GM18951 (cell line): ENCODE results near the gene LIN52.
"Not testable (repeated sequence)": the region's sequence is repeated elsewhere in the genome, so short reads cannot be mapped to it uniquely, and the experiment has no call there.

Source experiments
- POLR2A ChIP-seq: IDR thresholded peaks from 4 replicates; pipeline ENCODE4 v1.6.1; 2011; ENCODE audit warnings: mild to moderate bottlenecking; ENCODE audit not compliant: insufficient read length, insufficient read depth; ENCODE audit errors: extremely low read depth
- in situ Hi-C: fragments of 300-500 bp; cut with MboI; formaldehyde crosslinking; loops from one replicate; pipeline ENCODE4 v1.12.0; 2022; ENCODE audit warnings: low sequenced_read_pairs, mixed read lengths, inconsistent platforms; ENCODE audit not compliant: unreplicated experiment

Gene LIN52

GRCh38 chr14:74081491-74081890 lies 3.3 kb upstream of the LIN52 start:
- no peak for TF ChIP-seq POLR2A
- in situ Hi-C loops, result no loop called here

GRCh38 chr14:74083161-74083560 lies 1.6 kb upstream of the LIN52 start:
- in situ Hi-C loops, result no loop called here
- no peak for TF ChIP-seq POLR2A

DNA sequence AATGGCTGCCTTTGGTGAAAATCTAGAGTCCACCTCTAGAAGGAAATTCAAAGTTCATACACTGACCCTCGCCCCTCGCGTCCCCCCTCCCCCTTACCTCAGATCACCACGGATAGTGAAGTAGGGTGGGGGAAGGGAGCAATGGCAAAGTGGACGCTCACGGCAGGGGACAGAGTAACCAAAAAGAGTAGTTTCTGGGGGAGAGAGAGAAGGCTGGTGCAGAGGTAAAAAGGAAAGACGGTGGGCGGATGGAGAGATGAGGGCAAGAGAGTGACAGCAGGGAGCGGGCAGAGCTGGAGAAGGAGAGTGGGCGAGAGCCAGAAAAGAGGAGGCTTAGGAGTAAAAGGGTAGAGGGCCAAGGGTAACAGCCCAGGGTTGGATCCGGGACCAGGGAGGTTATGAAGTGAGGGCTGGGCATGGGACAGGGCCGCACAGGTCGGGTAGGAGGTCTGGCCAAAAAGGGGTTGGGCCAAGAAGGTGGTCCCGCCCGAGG lies 926 bp upstream of the LIN52 start:
- no peak for TF ChIP-seq POLR2A
- in situ Hi-C loops, result no loop called here

GRCh38 chr14:74085047-74085637 lies 386 bp downstream of the LIN52 start:
- no peak for TF ChIP-seq POLR2A
- in situ Hi-C loops, result no loop called here

GRCh38 chr14:74085828-74086227 lies 1.1 kb downstream of the LIN52 start:
- TF ChIP-seq POLR2A, result no peak
- in situ Hi-C loops, result no loop called here

- in situ Hi-C loops, result no loop called here
- no peak for TF ChIP-seq POLR2A
Observed at GRCh38 chr14:74089251-74090020, 4.7 kb downstream of the LIN52 start.

- TF ChIP-seq POLR2A, result no peak
- in situ Hi-C loops, result loop anchor here (5.0 kb wide), 1 partner anchor 142 kb away; no protein-coding TSS in a partner anchor
Observed at GRCh38 chr14:74105381-74105780, 20.6 kb downstream of the LIN52 start.

DNA sequence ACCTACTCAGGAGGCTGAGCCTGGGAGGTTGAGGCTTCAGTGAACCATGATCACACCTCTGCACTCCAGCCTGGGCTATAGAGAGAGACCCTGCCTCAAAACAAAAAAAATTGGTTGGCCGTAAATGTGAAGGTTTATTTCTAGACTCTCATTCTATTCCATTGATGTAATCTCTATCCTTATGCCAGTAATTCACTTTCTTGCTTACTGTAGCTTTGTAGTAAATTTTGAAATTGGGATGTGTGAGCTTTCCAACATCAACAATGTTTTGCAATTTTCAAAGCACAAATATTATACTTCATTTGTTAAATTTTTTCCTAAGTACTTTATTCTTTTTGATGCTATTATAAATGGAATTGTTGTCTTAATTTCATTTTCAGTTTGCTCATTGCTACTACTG lies 24.6 kb downstream of the LIN52 start:
- TF ChIP-seq POLR2A, result no peak
- in situ Hi-C loops, result loop anchor here (5.0 kb wide), 1 partner anchor 138 kb away; no protein-coding TSS in a partner anchor

DNA sequence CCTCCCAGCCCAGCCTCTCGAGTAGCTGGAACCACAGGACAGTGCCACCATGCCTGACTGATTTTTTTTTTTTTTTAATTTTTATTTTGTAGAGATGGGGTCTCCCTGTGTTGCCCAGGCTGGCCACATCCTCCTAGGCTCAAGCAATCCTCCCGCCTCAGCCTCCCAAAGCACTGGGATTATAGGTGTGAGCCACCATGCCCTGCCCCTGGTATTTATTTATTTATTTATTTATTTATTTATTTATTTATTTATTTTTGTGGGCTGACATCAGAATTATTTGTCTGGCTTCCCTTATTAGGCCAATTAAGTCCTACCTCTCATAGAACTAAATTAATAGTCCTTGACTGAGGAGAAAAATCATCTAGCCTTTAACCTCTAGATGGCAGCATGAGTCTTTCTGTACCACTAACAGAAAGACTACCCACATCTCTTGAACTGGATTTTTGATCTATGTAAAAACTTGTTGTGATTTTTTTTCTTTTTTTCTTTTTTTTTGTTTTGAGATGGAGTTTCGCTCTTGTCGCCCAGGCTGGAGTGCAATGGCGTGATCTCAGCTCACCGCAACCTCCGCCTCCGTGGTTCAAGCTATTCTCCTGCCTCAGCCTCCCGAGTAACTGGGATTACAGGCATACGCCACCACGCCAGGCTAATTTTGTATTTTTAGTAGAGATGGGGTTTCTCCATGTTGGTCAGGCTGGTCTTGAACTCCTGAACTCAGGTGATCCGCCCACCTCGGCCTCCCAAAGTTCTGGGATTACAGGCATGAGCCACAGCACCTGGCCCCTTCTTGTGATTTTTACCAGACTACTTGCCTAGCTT lies 26.9 kb downstream of the LIN52 start:
- in situ Hi-C loops, result not testable (repeated sequence)

DNA sequence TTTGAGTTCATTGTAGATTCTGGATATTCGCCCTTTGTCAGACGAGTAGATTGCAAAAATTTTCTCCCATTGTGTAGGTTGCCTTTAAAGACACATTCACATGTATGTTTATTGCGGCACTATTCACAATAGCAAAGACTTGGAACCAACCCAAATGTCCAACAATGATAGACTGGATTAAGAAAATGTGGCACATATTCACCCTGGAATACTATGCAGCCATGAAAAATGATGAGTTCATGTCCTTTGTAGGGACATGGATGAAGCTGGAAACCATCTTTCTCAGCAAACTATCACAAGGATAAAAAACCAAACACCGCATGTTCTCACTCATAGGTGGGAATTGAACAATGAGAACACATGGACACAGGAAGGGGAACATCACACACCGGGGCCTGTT lies 40.7 kb downstream of the LIN52 start:
- in situ Hi-C loops, result not testable (repeated sequence)

GRCh38 chr14:74126315-74127013 lies 41.7 kb downstream of the LIN52 start:
- no peak for TF ChIP-seq POLR2A
- in situ Hi-C loops, result no loop called here

DNA sequence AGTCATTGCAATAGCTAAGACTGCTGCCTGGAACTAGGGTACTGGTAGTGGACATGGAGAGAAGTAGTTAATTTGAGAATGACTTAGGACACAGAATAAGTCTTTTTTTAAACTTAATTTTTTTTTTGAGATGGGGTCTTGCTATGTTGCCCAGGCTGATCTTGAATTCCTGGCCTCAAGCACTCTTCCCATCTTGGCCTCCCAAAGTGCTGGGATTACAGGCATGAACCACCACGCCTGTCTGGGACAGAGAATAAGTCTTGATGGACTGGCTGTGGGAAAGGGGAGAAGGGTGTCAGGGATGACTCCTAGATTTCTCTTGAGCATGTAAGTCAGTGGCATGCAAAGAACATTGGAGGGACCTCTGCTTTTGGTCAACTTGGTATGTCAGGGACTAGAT lies 42.9 kb downstream of the LIN52 start:
- in situ Hi-C loops, result no loop called here
- no peak for TF ChIP-seq POLR2A
